Nephron progenitor cell (in vitro differentiated cells): ENCODE measurements around the gene CNKSR1.
A peak's percentile ranks its signal among the peaks of the same experiment; 100 is the strongest.

Experiments used
- DNase-seq: peaks from one replicate; pipeline ENCODE4 v3.0.0; 2021
- H3K27ac Mint-ChIP-seq: 2 replicates; pipeline ENCODE4 v1.8.0; 2021; ENCODE audit warnings: mild to moderate bottlenecking, moderate library complexity, mixed read lengths
- H3K27me3 Mint-ChIP-seq: 2 replicates; pipeline ENCODE4 v1.8.0; 2021; ENCODE audit warnings: mild to moderate bottlenecking, low read depth, mixed read lengths; ENCODE audit not compliant: poor library complexity
- H3K36me3 Mint-ChIP-seq: 2 replicates; pipeline ENCODE4 v1.8.0; 2021; ENCODE audit warnings: low read depth, mixed read lengths
- H3K4me1 Mint-ChIP-seq: 2 replicates; pipeline ENCODE4 v1.8.0; 2021; ENCODE audit warnings: mixed read lengths
- H3K4me3 Mint-ChIP-seq: 2 replicates; pipeline ENCODE4 v1.8.0; 2021; ENCODE audit warnings: mild to moderate bottlenecking, moderate library complexity, mixed read lengths
- H3K9me3 Mint-ChIP-seq: 2 replicates; pipeline ENCODE4 v1.8.0; 2021; ENCODE audit warnings: mild to moderate bottlenecking, moderate library complexity, mixed read lengths
- CTCF ChIP-seq: fragments of 200-600 bp; sonication (generic); IDR thresholded peaks from 2 replicates; pipeline ENCODE4 v1.5.0; 2021; ENCODE audit warnings: antibody characterized with exemption

Gene CNKSR1

GRCh38 chr1:26180010-26180506 is 2.8 kb downstream of the CNKSR1 start:
- no peak overlapping the region for H3K27ac Mint-ChIP-seq
- no peak for TF ChIP-seq CTCF
- H3K36me3 Mint-ChIP-seq, result no peaks in the 10 kb centered on the region
- no peak overlapping the region for H3K4me3 Mint-ChIP-seq
- DNase-seq, result no peak
- H3K9me3 Mint-ChIP-seq, result no peaks in the 10 kb centered on the region
- peaks cover 30% of the 10 kb centered on the region for H3K4me1 Mint-ChIP-seq
- H3K27me3 Mint-ChIP-seq, result no peaks in the 10 kb centered on the region

- TF ChIP-seq CTCF, result no peak
- Mint-ChIP-seq H3K27me3 (no peaks in the 10 kb centered on the region), H3K36me3 (no peaks in the 10 kb centered on the region), H3K9me3 (no peaks in the 10 kb centered on the region), H3K4me1 (peaks cover 30% of the 10 kb centered on the region), H3K27ac (peak overlapping the region; percentile 49), H3K4me3 (no peak overlapping the region)
- DNase-seq, result no peak
These were observed 4.5 kb downstream of the CNKSR1 start for GRCh38 chr1:26181586-26182382.

GRCh38 chr1:26182383-26182696 is 5.0 kb downstream of the CNKSR1 start:
- peaks cover 27% of the 10 kb centered on the region for H3K4me1 Mint-ChIP-seq
- no peak for TF ChIP-seq CTCF
- H3K27me3 Mint-ChIP-seq, result no peaks in the 10 kb centered on the region
- no peak for DNase-seq
- no peak overlapping the region for H3K4me3 Mint-ChIP-seq
- no peak overlapping the region for H3K27ac Mint-ChIP-seq
- H3K36me3 Mint-ChIP-seq, result no peaks in the 10 kb centered on the region
- H3K9me3 Mint-ChIP-seq, result no peaks in the 10 kb centered on the region

- Mint-ChIP-seq H3K4me1 (peaks cover 10% of the 10 kb centered on the region), H3K27me3 (peaks cover 3% of the 10 kb centered on the region), H3K4me3 (no peak overlapping the region), H3K36me3 (no peaks in the 10 kb centered on the region), H3K9me3 (no peaks in the 10 kb centered on the region), H3K27ac (no peak overlapping the region)
- TF ChIP-seq CTCF, result no peak
- DNase-seq, result no peak
These were observed 6.8 kb downstream of the CNKSR1 start for GRCh38 chr1:26184086-26184485.

- TF ChIP-seq CTCF, result no peak
- DNase-seq, result no peak
- no peaks in the 10 kb centered on the region for H3K9me3 Mint-ChIP-seq
- peaks cover 3% of the 10 kb centered on the region for H3K27me3 Mint-ChIP-seq
- peaks cover 17% of the 10 kb centered on the region for H3K4me1 Mint-ChIP-seq
- no peak overlapping the region for H3K4me3 Mint-ChIP-seq
- no peaks in the 10 kb centered on the region for H3K36me3 Mint-ChIP-seq
- H3K27ac Mint-ChIP-seq, result no peak overlapping the region
These were observed 7.6 kb downstream of the CNKSR1 start for GRCh38 chr1:26184883-26185282.

GRCh38 chr1:26187882-26188281 is 10.6 kb downstream of the CNKSR1 start:
- H3K27ac Mint-ChIP-seq, result no peak overlapping the region
- no peaks in the 10 kb centered on the region for H3K9me3 Mint-ChIP-seq
- peaks cover 29% of the 10 kb centered on the region for H3K4me1 Mint-ChIP-seq
- H3K27me3 Mint-ChIP-seq, result peaks cover 6% of the 10 kb centered on the region
- no peak for TF ChIP-seq CTCF
- no peaks in the 10 kb centered on the region for H3K36me3 Mint-ChIP-seq
- no peak for DNase-seq
- no peak overlapping the region for H3K4me3 Mint-ChIP-seq
